NOMO-1 (cell line): Measurements from ENCODE around the gene RHBG.

Source experiments
- DNase-seq, 2 experiments: peaks; one replicate each; lab custom pipeline; 2025; ENCODE audit not compliant: unreplicated experiment in 2 of 2; lab: John Stamatoyannopoulos, UW

The RHBG gene

DNA sequence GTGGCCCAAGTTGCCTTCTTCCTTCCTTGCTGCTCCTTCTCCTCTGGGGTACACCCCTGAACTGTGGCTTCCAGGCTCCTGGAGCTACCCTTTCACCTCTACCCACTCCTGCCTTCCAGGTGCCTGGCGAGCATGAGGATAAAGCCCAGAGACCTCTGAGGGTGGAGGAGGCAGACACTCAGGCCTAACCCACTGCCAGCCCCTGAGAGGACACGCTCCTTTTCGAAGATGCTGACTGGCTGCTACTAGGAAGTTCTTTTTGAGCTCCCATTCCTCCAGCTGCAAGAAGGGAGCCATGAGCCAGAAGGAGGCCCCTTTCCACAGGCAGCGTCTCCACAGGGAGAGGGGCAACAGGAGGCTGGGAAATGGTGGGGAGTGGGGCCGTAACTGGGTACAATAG is 15.6 kb downstream of the RHBG start:
- no peak for DNase-seq

DNA sequence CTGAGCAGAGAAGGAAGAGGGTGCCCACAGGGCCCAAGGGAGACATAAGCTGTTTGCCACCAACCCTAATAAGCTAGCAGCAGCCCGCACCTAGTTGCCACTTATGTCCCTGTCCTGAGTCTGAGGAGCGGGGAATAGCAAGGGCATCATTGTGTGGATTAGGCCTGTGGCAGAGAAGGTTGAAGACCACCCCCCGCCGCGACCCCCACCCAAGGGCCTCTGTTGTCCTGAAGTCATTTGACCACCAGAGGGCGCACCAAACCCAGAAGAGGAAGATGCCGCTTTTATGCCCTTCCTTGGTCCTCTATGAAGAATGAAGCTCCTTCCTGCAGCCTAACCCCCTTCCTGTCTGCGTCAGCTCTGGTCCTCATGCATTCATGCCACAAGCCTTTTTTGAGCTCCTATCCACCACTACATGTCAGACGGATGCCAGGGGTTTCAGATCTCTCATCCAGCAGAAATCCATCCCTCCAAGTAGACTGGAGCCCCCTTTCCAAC is 16.6 kb downstream of the RHBG start:
- DNase-seq = peak; percentile 21 to 67

- no peak for DNase-seq
Observed at GRCh38 chr1:156386134-156386901, 17.3 kb downstream of the RHBG start.

GRCh38 chr1:156386949-156387869 is 18.2 kb downstream of the RHBG start:
- no peak for DNase-seq

GRCh38 chr1:156387870-156388173 is 18.8 kb downstream of the RHBG start:
- DNase-seq = no peak

GRCh38 chr1:156388174-156389137 is 19.4 kb downstream of the RHBG start:
- DNase-seq = no peak

- no peak for DNase-seq
Observed at GRCh38 chr1:156389311-156389710, 20.3 kb downstream of the RHBG start.

- DNase-seq = no peak
Observed at GRCh38 chr1:156390469-156391365, 21.7 kb downstream of the RHBG start.

DNA sequence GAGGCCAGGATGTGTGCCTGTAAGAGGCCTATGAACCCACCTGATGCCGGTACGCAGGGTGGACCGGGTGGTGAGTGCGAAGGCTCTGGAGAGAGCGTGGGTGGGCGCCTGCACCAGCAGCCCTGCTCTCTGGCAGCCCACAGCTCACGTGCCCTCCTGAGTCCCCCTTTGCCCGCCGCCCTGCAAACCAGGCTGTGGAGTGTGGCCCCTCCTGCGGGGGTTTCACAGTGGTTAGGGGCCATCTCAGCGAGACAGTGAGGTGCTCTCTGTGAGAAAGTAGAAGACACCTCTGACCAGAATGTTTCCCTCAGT is 22.3 kb downstream of the RHBG start:
- no peak for DNase-seq

DNA sequence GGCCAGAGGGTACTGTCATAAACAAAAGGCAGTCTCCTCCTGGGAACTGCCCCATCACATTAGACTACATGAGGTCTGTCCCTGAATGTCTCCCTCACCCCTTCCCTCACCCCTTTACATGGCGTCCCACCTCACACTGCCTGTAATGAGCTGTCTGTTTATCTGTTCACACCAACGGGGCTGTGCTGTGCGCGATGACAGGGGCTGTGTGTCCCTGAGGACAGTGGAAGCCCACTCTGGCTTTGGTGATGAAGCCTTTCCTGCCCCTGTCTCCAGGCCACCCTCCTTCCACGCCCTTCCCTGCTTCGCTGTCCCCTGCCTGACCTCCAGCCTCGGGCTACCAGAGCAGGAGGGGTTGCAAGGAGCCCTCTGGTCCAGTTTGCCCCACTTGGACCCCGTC is 22.7 kb downstream of the RHBG start:
- no peak for DNase-seq

GRCh38 chr1:156392452-156392853 is 23.4 kb downstream of the RHBG start:
- no peak for DNase-seq

- no peak for DNase-seq
Observed at GRCh38 chr1:156393095-156393494, 24.1 kb downstream of the RHBG start.

GRCh38 chr1:156394082-156394481 is 25.1 kb downstream of the RHBG start:
- no peak for DNase-seq

DNA sequence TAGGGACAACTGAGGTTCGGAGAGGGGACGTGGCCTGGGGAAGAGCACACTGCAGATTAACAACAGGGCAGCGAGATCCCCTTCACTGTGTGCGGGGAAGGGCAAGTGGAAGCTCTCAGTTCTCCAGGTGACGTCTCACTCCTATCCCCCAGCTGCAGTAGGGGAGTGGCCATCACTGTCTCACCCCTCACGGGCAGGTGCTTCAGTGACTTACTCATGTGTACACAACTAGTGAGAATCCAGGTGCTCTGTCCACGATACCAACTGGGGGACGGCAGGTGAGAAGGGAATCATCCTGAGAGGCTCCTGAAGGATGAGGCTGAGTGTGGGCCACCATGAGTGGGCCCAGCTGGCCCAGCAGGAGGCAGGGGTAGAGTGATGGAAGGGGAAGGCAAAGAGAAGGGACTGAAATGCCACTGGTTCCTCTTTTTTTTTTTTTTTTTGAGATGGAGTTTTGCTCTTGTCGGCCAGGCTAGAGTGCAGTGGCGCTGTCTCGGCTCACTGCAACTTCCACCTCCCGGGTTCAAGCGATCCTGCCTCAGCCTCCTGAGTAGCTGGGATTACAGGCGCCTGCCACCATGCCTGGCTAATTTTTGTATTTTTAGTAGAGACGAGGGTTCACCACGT is 25.9 kb downstream of the RHBG start:
- peak; percentile 20 to 32 for DNase-seq

GRCh38 chr1:156399355-156400125 is 30.5 kb downstream of the RHBG start:
- DNase-seq = no peak

- no peak for DNase-seq
Observed at GRCh38 chr1:156400191-156400935, 31.4 kb downstream of the RHBG start.

- no peak for DNase-seq
Observed at GRCh38 chr1:156401041-156401574, 32.1 kb downstream of the RHBG start.

DNA sequence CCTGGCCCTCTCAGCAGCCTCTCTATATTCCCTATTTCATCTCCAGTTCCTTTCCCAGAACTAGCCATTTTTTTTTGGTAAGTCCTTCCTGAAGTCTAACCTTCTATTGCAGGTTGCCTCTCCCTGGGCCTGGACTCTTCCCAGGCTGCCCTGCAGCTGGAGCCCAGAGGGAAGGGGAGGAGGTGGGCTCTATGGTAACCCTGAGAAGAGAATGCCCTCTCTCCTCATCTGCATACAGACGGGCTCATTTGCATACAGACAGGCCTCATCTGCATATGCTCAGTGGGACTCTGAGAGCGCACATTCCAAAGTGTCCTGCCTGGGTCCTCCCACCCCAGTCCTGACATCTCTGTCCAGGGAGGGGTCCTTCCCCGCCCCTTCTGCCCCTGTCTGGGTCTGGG is 32.7 kb downstream of the RHBG start:
- DNase-seq = no peak
